DOHH2 (cell line): ENCODE measurements around the gene RASGRP1.

ENCODE experiments used
- CTCF ChIP-seq: fragments of 200-600 bp; sonication (generic); IDR thresholded peaks from one replicate; pipeline ENCODE4 v1.5.1; 2014; ENCODE audit warnings: antibody characterized with exemption, mild to moderate bottlenecking, low read depth, low read length; ENCODE audit not compliant: poor library complexity, severe bottlenecking
- EZH2phosphoT487 ChIP-seq: fragments of 200-600 bp; sonication (generic); IDR thresholded peaks from 2 replicates; pipeline ENCODE4 v1.6.1; 2017; ENCODE audit warnings: borderline replicate concordance, mild to moderate bottlenecking, antibody characterized with exemption, low read length, moderate library complexity, mixed read lengths

GRCh38 chr15:38514601-38515000, 50.0 kb downstream of the RASGRP1 start:
- no peak for TF ChIP-seq CTCF
- TF ChIP-seq EZH2phosphoT487 = no peak
